IMR-90 (cell line): Measurements from ENCODE around the gene DMRT1.
"Not testable (repeated sequence)": the region's sequence is repeated elsewhere in the genome, so short reads cannot be mapped to it uniquely, and the experiment has no call there.

Experiments
- BHLHE40 ChIP-seq: fragments of 150-350 bp; IDR thresholded peaks from 2 replicates; pipeline ENCODE4 v1.6.1; 2016; ENCODE audit warnings: mild to moderate bottlenecking, low read depth, low read length
- CEBPB ChIP-seq: IDR thresholded peaks from 2 replicates; pipeline ENCODE4 v1.6.1; 2012; ENCODE audit warnings: low read depth, low read length, improper control_type of control experiment
- CTCF ChIP-seq: conservative IDR thresholded peaks from 2 replicates; pipeline ENCODE4 v1.5.1; 2012; ENCODE audit warnings: mild to moderate bottlenecking, low read depth, low read length, improper control_type of control experiment
- ELK1 ChIP-seq: fragments of 150-350 bp; IDR thresholded peaks from 2 replicates; pipeline ENCODE4 v1.6.1; 2016; ENCODE audit warnings: low read depth, mild to moderate bottlenecking, low read length, moderate library complexity, borderline replicate concordance
- FOS ChIP-seq: fragments of 150-350 bp; IDR thresholded peaks from 2 replicates; pipeline ENCODE4 v1.6.1; 2016; ENCODE audit warnings: low read depth, low read length
- MAFK ChIP-seq: IDR thresholded peaks from 2 replicates; pipeline ENCODE4 v1.6.1; 2012; ENCODE audit warnings: low read depth, low read length, improper control_type of control experiment
- MXI1 ChIP-seq: IDR thresholded peaks from 2 replicates; pipeline ENCODE4 v1.6.1; 2012; ENCODE audit warnings: low read depth, mild to moderate bottlenecking, low read length, moderate library complexity, borderline replicate concordance
- POLR2A ChIP-seq: IDR thresholded peaks from 2 replicates; pipeline ENCODE4 v1.6.1; 2012; ENCODE audit warnings: mild to moderate bottlenecking, low read depth, low read length
- RAD21 ChIP-seq: IDR thresholded peaks from 2 replicates; pipeline ENCODE4 v1.6.1; 2012; ENCODE audit warnings: low read length, improper control_type of control experiment
- RFX5 ChIP-seq: IDR thresholded peaks from 2 replicates; pipeline ENCODE4 v1.8.0; 2012; ENCODE audit warnings: low read depth, mild to moderate bottlenecking, low read length, moderate library complexity
- SMC3 ChIP-seq: fragments of 150-350 bp; IDR thresholded peaks from 2 replicates; pipeline ENCODE4 v1.6.1; 2016; ENCODE audit warnings: low read depth, mild to moderate bottlenecking, antibody characterized with exemption, low read length, moderate library complexity
- TF ChIP-seq, protein P1 (sequence below): fragments of 150-350 bp; IDR thresholded peaks from 2 replicates; pipeline ENCODE4 v1.6.1; 2017; ENCODE audit warnings: mild to moderate bottlenecking, antibody characterized with exemption, low read length, low read depth

GRCh38 chr9:913526-913925, 72.0 kb downstream of the DMRT1 start:
- not testable (repeated sequence) for TF ChIP-seq CTCF, POLR2A, BHLHE40, FOS, RAD21, RFX5, ELK1, SMC3, MXI1, CEBPB, MAFK
- TF ChIP-seq, protein P1, sequence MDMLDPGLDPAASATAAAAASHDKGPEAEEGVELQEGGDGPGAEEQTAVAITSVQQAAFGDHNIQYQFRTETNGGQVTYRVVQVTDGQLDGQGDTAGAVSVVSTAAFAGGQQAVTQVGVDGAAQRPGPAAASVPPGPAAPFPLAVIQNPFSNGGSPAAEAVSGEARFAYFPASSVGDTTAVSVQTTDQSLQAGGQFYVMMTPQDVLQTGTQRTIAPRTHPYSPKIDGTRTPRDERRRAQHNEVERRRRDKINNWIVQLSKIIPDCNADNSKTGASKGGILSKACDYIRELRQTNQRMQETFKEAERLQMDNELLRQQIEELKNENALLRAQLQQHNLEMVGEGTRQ = not testable (repeated sequence)
